HEK293 (cell line): ENCODE measurements around the gene FBXO42.

Experiments used
- CTCF ChIA-PET: fragments of 350-600 bp; formaldehyde crosslinking; extraction: SDS; loops from one replicate; lab custom pipeline; 2021; ENCODE audit warnings: antibody characterized with exemption; lab: Yijun Ruan, JAX
- POLR2A ChIA-PET: fragments of 300-600 bp; formaldehyde crosslinking; extraction: SDS; loops from one replicate; lab custom pipeline; 2020; ENCODE audit warnings: antibody characterized with exemption, inconsistent platforms; lab: Yijun Ruan, JAX
- H3K27ac ChIP-seq: fragments of 200-500 bp; sonication (Bioruptor generic); 2 replicates; pipeline ENCODE4 v1.5.1; 2014; ENCODE audit warnings: low read depth, low read length, control low read depth, inconsistent platforms; ENCODE audit errors: extremely low read depth
- H3K36me3 ChIP-seq, 2 experiments: fragments of 200-500 bp in 1 of 2; sonication (Bioruptor generic) in 1 of 2; 1 replicate in 1 of 2; 2 replicates in 1 of 2; pipeline ENCODE4 v1.5.1; 2014 to 2017; ENCODE audit warnings: inconsistent platforms in 2 of 2, low read length in 2 of 2; ENCODE audit not compliant: control insufficient read depth in 2 of 2, insufficient read depth in 1 of 2
- H3K4me1 ChIP-seq: fragments of 200-500 bp; sonication (Bioruptor generic); 2 replicates; pipeline ENCODE4 v1.5.1; 2014; ENCODE audit warnings: mild to moderate bottlenecking, low read length, inconsistent platforms; ENCODE audit not compliant: control insufficient read depth, insufficient read depth
- H3K4me3 ChIP-seq: 2 replicates; pipeline ENCODE4 v1.5.1; 2011; ENCODE audit warnings: low read depth, mild to moderate bottlenecking, control low read depth, low read length, moderate library complexity
- H3K9me3 ChIP-seq: fragments of 200-500 bp; sonication (Bioruptor generic); 2 replicates; pipeline ENCODE4 v1.5.1; 2014; ENCODE audit warnings: low read depth, low read length, inconsistent platforms; ENCODE audit not compliant: control insufficient read depth, insufficient read depth
- GLIS1 ChIP-seq: fragments of 450-650 bp; formaldehyde crosslinking; IDR thresholded peaks from 2 replicates; pipeline ENCODE4 v1.5.1; 2016; ENCODE audit warnings: missing biosample characterization, missing genetic modification characterization
- SETDB1 ChIP-seq: IDR thresholded peaks from one replicate; pipeline ENCODE4 v1.6.1; 2017; ENCODE audit warnings: mild to moderate bottlenecking, low read length, moderate library complexity, mixed read lengths; ENCODE audit not compliant: insufficient read length
- ZNF121 ChIP-seq: fragments of 450-650 bp; formaldehyde crosslinking; IDR thresholded peaks from 2 replicates; pipeline ENCODE4 v1.5.1; 2016; ENCODE audit warnings: missing biosample characterization, missing genetic modification characterization
- ZNF561 ChIP-seq: fragments of 450-650 bp; IDR thresholded peaks from 2 replicates; pipeline ENCODE4 v1.5.1; 2018; ENCODE audit warnings: missing biosample characterization, missing genetic modification characterization, borderline replicate concordance
- ZNF843 ChIP-seq: fragments of 450-650 bp; formaldehyde crosslinking; IDR thresholded peaks from 2 replicates; pipeline ENCODE4 v1.5.1; 2016; ENCODE audit warnings: missing biosample characterization, missing genetic modification characterization
- TF ChIP-seq, protein P1 (sequence below): fragments of 450-650 bp; IDR thresholded peaks from 2 replicates; pipeline ENCODE4 v1.5.1; 2018; ENCODE audit warnings: missing biosample characterization, mild to moderate bottlenecking, missing genetic modification characterization
- TF ChIP-seq, protein P2 (sequence below): fragments of 450-650 bp; formaldehyde crosslinking; IDR thresholded peaks from 2 replicates; pipeline ENCODE4; 2016; ENCODE audit warnings: missing biosample characterization, missing genetic modification characterization
- TF ChIP-seq, protein P3 (sequence below): fragments of 450-650 bp; formaldehyde crosslinking; IDR thresholded peaks from 2 replicates; pipeline ENCODE4 v1.5.1; 2017; ENCODE audit warnings: missing biosample characterization, missing genetic modification characterization
- TF ChIP-seq, protein P4 (sequence below): fragments of 450-650 bp; formaldehyde crosslinking; IDR thresholded peaks from 2 replicates; pipeline ENCODE4 v1.5.1; 2017; ENCODE audit warnings: missing biosample characterization, missing genetic modification characterization
- TF ChIP-seq, protein P5 (sequence below): fragments of 450-650 bp; formaldehyde crosslinking; IDR thresholded peaks from 2 replicates; pipeline ENCODE4 v1.5.1; 2016; ENCODE audit warnings: missing biosample characterization, missing genetic modification characterization
- TF ChIP-seq, protein P6 (sequence below): fragments of 450-650 bp; formaldehyde crosslinking; IDR thresholded peaks from 2 replicates; pipeline ENCODE4 v1.5.1; 2016; ENCODE audit warnings: missing biosample characterization, missing genetic modification characterization
- TF ChIP-seq, protein P7 (sequence below): fragments of 450-650 bp; formaldehyde crosslinking; IDR thresholded peaks from 2 replicates; pipeline ENCODE4 v1.5.1; 2017; ENCODE audit warnings: missing biosample characterization, missing genetic modification characterization

The FBXO42 gene

DNA sequence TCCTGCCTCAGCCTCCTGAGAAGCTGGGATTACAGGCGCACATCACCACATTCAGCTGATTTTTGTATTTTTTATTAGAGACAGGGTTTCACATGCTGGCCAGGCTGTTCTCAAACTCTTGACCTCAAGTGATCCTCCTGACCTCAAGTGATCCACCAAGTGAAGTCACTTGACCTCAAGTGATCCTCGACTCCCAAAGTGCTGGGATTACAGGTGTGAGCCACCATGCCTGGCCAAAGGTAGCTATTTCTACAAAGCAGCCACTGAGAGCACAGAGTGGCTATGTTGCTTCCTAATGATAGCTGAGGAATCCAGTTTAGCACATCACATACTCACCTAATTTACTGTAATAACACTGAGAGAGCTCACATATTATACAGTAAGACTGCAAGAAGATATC lies 70.5 kb downstream of the FBXO42 start (continued):
- TF ChIP-seq, protein P1, sequence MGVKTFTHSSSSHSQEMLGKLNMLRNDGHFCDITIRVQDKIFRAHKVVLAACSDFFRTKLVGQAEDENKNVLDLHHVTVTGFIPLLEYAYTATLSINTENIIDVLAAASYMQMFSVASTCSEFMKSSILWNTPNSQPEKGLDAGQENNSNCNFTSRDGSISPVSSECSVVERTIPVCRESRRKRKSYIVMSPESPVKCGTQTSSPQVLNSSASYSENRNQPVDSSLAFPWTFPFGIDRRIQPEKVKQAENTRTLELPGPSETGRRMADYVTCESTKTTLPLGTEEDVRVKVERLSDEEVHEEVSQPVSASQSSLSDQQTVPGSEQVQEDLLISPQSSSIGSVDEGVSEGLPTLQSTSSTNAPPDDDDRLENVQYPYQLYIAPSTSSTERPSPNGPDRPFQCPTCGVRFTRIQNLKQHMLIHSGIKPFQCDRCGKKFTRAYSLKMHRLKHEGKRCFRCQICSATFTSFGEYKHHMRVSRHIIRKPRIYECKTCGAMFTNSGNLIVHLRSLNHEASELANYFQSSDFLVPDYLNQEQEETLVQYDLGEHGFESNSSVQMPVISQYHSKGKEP, result no peak
- no peak for TF ChIP-seq SETDB1

DNA sequence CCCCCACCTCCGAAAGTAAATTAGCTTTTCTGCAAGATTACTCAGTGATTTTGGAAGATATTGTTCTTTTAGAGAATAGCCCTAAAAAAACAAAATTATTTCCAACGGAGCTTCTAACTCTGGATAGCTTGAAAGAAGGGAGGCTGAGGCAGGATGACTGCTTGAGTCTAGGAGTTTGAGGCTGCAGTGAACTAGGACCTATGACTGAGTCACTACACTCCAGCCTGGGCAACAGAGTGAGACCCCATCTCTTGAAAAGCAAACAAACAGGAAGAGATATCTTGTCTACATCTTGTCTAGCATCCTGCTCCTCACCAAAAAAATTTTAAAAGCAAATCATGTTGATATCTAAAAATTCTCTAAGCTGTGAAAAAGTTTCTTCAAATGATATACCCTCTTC lies 73.1 kb downstream of the FBXO42 start:
- ChIA-PET CTCF (no interaction called here), POLR2A (no interaction called here)
- no peak overlapping the region for H3K27ac ChIP-seq
- peaks cover 0 to 4% of the 10 kb centered on the region in 2 experiments; a peak in 2 of 3 replicates for H3K36me3 ChIP-seq
- TF ChIP-seq, protein P2, sequence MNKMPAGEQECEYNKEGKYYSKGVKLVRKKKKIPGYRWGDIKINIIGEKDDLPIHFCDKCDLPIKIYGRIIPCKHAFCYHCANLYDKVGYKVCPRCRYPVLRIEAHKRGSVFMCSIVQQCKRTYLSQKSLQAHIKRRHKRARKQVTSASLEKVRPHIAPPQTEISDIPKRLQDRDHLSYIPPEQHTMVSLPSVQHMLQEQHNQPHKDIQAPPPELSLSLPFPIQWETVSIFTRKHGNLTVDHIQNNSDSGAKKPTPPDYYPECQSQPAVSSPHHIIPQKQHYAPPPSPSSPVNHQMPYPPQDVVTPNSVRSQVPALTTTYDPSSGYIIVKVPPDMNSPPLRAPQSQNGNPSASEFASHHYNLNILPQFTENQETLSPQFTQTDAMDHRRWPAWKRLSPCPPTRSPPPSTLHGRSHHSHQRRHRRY (tag by site-specific recombination), result no peak
- TF ChIP-seq ZNF121 (tag by site-specific recombination), result 0 out of 2 replicates have a peak, but pooled peaks have one; percentile 23
- H3K4me3 ChIP-seq, result no peak overlapping the region
- no peaks in the 10 kb centered on the region for H3K4me1 ChIP-seq
- no peaks in the 10 kb centered on the region for H3K9me3 ChIP-seq

DNA sequence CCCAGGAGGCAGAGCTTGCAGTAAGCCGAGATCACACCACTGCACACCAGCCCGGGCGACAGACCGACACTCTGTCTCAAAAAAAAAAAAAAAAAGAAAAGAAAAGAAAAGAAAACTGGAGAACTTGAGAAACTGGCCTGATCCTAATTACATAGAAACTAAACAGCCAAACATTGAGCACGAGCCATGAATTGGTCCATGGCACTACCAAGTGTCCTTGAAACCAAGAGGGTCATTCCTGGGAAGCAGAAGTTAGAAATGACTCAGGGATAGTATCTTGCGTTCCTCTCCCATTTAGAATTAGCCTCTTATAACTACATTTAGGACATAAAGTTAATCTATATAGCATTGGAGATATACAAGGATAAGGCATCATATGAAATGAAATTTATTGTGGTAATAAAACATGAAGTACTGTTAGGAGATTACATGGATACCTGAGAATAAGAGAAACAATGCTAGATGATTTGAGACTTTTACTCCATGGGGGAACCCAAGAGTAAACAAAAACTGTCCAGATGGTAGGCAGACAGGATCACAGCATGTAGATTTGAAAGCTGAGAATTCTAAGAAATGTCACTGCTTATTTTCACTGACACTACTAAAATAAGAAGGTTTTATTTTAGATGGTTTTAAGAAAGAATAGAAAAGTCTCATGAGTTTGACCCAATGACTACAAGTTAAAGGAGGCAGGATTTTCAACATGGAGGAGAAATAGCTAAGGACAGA lies 75.8 kb downstream of the FBXO42 start:
- Histone ChIP-seq H3K4me3 (no peak overlapping the region), H3K36me3 (peaks cover 0 to 3% of the 10 kb centered on the region in 2 experiments; a peak in 2 of 3 replicates), H3K4me1 (no peaks in the 10 kb centered on the region), H3K27ac (no peak overlapping the region), H3K9me3 (no peaks in the 10 kb centered on the region)
- TF ChIP-seq, protein P3, sequence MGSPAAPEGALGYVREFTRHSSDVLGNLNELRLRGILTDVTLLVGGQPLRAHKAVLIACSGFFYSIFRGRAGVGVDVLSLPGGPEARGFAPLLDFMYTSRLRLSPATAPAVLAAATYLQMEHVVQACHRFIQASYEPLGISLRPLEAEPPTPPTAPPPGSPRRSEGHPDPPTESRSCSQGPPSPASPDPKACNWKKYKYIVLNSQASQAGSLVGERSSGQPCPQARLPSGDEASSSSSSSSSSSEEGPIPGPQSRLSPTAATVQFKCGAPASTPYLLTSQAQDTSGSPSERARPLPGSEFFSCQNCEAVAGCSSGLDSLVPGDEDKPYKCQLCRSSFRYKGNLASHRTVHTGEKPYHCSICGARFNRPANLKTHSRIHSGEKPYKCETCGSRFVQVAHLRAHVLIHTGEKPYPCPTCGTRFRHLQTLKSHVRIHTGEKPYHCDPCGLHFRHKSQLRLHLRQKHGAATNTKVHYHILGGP (tag by site-specific recombination), result 0 out of 2 replicates have a peak, but pooled peaks have one; percentile 38
- TF ChIP-seq, protein P4, sequence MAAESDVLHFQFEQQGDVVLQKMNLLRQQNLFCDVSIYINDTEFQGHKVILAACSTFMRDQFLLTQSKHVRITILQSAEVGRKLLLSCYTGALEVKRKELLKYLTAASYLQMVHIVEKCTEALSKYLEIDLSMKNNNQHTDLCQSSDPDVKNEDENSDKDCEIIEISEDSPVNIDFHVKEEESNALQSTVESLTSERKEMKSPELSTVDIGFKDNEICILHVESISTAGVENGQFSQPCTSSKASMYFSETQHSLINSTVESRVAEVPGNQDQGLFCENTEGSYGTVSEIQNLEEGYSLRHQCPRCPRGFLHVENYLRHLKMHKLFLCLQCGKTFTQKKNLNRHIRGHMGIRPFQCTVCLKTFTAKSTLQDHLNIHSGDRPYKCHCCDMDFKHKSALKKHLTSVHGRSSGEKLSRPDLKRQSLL (tag by site-specific recombination), result no peak
- TF ChIP-seq, protein P5, sequence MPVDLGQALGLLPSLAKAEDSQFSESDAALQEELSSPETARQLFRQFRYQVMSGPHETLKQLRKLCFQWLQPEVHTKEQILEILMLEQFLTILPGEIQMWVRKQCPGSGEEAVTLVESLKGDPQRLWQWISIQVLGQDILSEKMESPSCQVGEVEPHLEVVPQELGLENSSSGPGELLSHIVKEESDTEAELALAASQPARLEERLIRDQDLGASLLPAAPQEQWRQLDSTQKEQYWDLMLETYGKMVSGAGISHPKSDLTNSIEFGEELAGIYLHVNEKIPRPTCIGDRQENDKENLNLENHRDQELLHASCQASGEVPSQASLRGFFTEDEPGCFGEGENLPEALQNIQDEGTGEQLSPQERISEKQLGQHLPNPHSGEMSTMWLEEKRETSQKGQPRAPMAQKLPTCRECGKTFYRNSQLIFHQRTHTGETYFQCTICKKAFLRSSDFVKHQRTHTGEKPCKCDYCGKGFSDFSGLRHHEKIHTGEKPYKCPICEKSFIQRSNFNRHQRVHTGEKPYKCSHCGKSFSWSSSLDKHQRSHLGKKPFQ (tag by site-specific recombination), result peak; percentile 89
- TF ChIP-seq, protein P6, sequence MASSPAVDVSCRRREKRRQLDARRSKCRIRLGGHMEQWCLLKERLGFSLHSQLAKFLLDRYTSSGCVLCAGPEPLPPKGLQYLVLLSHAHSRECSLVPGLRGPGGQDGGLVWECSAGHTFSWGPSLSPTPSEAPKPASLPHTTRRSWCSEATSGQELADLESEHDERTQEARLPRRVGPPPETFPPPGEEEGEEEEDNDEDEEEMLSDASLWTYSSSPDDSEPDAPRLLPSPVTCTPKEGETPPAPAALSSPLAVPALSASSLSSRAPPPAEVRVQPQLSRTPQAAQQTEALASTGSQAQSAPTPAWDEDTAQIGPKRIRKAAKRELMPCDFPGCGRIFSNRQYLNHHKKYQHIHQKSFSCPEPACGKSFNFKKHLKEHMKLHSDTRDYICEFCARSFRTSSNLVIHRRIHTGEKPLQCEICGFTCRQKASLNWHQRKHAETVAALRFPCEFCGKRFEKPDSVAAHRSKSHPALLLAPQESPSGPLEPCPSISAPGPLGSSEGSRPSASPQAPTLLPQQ (tag by site-specific recombination), result no peak
- TF ChIP-seq ZNF843 (peak; percentile 40; the same call in 1 of the 2 replicates), ZNF561 (0 out of 2 replicates have a peak, but pooled peaks have one; percentile 45), GLIS1 (tag by site-specific recombination) (peak; percentile 32; the same call in 1 of the 2 replicates)
- TF ChIP-seq, protein P7, sequence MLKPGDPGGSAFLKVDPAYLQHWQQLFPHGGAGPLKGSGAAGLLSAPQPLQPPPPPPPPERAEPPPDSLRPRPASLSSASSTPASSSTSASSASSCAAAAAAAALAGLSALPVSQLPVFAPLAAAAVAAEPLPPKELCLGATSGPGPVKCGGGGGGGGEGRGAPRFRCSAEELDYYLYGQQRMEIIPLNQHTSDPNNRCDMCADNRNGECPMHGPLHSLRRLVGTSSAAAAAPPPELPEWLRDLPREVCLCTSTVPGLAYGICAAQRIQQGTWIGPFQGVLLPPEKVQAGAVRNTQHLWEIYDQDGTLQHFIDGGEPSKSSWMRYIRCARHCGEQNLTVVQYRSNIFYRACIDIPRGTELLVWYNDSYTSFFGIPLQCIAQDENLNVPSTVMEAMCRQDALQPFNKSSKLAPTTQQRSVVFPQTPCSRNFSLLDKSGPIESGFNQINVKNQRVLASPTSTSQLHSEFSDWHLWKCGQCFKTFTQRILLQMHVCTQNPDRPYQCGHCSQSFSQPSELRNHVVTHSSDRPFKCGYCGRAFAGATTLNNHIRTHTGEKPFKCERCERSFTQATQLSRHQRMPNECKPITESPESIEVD, result peak; percentile 82
- ChIA-PET POLR2A (no interaction called here), CTCF (interaction anchor here (1.2 kb wide), 1 partner anchor 198 kb away, joined by 5 read pairs; no protein-coding TSS in a partner anchor)
